SHP77 treated with DMSO at 0.1 percent for 48 hours (cell line): ENCODE results near the gene HSPA1L.
"Not testable (repeated sequence)": the region's sequence is repeated elsewhere in the genome, so short reads cannot be mapped to it uniquely, and the experiment has no call there.

Experiments used
- DNase-seq: peaks from one replicate; lab custom pipeline; 2025; lab: John Stamatoyannopoulos, UW

Gene HSPA1L

DNA sequence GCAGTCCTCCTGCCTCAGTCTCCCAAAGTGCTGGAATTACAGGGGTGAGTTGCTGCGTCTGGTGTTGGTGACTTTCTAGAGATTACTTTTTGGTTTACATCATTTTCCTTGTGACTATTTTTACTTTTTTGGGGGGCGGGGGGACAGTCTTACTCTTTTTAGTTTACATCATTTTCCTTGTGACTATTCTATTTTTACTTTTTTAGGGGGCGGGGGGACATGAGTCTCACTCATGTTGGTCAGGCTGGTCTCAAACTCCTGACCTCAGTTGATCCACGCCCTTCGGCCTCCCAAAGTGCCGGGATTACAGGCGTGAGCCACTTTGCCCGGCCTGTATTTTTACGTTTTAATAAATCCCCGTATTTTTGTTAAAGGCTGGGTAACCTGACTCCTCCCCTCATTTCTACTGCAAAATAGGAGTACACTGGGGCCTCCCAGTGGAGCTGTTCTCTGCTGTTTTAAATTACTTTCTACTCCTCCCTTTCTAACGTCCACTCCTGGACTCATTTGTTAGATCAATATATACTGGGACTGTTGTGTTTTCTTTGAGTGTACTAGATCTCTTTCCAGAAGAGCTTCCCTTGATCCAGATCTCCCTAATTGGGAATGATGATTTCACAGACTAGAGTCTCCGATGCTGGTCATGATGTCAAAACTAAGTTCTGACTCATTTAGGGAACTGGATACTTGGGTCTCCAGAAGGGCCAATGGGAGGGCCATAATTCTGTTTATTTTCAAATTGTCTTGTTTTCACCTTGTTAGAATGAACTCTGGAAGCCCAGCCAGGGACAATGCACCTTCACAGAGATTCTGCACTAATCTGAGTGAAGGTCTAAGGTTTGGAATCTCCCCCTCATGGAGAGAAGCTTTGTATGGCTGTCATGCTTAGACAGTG, 21.6 kb upstream of the HSPA1L start:
- DNase-seq: no peak

DNA sequence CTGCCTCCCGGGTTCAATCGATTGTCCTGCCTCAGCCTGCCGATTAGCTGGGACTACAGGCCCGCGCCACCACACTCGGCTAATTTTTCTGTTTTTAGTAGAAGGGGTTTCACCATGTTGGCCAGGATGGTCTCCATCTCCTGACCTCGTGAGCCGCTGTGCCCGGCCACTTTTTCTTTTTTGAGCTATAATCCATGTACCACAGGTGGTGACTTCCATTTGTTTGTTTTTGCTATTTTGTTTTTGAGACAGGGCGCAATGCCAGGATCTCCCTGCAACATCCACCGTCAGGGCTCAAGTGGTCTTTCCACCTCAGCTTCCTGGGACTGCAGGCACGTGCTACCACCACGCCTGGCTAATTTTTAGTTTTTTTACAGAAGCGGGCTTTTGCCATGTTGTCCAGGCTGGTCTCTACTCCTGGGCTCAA, 21.0 kb upstream of the HSPA1L start:
- DNase-seq: no peak

DNA sequence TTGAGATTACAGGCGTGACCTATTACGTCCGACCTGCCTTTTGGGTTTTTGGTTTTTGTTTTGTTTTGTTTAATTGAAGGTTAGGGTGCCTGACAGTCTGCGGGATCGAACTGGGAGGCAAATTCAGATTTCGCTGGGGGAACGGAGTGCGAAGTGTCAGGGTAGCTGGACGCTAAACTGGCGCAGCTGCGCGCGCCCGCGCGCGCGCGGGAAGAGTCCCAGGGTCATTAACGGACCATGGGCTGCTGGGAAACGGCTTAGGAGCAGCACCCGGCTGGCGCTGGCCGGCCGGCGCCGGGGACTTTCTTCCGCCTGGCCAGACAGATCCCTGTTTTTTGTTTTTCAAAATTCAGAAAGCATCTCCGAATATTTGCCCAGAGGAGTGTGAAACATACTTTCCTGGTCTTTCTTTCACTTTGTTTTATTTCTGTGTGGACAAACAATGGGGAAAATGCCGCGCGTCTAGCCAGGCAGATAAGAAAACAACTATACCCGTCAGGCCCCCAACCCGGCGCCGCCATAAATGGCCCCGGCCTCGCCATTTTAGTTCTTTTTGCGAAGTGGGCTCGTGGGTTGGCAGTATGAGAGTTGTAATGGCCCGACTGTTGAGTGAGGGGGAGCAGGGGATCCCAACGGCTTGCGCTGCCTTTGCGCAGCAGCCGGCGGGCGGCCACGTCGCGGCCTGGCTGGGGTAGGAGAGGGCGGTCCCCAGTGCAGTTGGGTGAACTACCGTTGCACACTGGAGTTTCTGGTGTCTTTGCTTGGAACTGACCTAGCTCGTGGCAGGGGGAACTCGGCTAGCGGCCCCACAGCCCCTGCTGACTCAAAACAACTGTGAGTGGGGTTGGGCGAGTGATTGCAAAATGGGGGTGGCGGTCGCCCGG, 19.5 kb upstream of the HSPA1L start:
- peak; percentile 84 for DNase-seq

DNA sequence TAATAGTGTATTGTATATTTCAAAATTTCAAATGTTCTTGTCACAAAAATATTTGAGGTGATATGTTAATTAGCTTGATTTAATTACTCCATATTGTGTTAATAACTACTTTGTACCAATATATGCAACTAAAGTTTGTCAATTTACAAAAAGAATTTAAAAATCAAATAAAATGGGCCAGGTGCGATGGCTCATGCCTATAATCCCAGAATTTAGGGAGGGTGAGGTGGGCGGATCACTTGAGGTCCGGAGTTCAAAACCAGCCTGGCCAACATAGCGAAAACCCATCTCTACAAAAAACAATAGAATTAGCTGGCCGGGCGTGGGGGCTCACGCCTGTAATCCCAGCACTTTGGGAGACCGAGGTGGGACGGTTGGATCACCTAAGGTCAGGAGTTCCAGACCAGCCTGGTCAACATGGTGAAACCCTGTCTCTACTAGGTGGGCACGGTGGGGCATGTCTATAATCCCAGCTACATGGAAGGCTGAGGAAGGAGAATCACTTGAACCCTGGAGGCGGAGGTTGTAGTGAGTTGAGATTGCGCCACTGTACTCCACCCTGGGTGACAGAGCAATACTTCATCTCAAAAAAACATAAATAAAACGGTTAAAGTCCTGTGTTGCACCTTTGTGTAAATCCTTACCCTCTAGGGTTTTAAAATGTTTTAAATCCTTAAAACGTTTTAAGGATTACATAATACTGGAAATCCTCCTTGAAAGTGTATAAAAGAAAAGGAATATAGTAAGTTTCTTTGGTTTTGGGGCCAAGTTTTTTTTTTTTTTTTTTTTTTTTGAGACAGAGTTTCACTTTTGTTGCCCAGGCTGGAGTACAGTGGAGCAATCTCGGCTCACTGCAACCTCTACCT, 16.5 kb upstream of the HSPA1L start:
- no peak for DNase-seq

DNA sequence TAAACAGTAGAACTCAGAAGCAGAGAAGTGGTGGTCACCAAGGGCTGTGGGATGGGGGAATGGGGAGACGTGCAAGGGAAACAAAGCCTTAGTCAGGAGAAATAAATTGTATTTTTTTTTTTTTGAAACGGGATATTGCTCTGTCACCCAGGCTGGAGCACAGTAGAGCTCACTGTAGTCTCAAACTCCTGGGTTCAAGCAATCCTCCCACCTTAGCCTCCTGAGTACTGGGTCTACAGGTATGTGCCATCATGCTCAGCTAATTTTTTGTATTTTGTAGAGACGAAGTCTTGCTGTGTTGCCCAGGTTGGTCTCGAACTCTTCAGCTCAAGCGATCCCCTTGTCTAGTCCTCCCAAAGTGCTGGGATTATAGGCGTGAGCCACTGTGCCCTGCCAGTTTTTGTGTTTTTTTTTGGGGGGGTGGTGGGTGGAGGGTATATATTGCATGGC, 15.8 kb upstream of the HSPA1L start:
- no peak for DNase-seq

DNA sequence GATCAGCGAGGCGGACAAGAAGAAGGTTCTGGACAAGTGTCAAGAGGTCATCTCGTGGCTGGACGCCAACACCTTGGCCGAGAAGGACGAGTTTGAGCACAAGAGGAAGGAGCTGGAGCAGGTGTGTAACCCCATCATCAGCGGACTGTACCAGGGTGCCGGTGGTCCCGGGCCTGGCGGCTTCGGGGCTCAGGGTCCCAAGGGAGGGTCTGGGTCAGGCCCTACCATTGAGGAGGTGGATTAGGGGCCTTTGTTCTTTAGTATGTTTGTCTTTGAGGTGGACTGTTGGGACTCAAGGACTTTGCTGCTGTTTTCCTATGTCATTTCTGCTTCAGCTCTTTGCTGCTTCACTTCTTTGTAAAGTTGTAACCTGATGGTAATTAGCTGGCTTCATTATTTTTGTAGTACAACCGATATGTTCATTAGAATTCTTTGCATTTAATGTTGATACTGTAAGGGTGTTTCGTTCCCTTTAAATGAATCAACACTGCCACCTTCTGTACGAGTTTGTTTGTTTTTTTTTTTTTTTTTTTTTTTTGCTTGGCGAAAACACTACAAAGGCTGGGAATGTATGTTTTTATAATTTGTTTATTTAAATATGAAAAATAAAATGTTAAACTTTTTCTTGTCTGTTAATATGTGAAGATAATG, 14.7 kb upstream of the HSPA1L start:
- DNase-seq: no peak

DNA sequence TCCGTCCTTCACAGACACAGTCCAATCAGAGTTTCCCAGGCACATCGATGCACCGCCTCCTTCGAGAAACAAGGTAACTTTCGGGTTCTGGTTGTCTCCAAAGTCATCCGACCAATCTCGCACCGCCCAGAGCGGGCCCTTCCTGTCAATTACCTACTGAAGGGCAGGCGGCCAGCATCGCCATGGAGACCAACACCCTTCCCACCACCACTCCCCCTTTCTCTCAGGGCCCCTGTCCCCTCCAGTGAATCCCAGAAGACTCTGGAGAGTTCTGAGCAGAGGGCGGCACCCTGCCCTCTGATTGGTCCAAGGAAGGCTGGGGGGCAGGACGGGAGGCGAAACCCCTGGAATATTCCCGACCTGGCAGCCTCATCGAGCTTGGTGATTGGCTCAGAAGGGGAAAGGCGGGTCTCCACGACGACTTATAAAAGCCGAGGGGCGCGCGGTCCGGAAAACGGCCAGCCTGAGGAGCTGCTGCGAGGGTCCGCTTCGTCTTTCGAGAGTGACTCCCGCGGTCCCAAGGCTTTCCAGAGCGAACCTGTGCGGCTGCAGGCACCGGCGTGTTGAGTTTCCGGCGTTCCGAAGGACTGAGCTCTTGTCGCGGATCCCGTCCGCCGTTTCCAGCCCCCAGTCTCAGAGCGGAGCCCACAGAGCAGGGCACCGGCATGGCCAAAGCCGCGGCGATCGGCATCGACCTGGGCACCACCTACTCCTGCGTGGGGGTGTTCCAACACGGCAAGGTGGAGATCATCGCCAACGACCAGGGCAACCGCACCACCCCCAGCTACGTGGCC, 12.4 kb upstream of the HSPA1L start, which contains the start of gene HSPA1B:
TSS of gene HSPA1B (plus strand) at position 453 of the 794 bp plus-strand sequence. CDS start at position 666, 213 bp downstream.
- DNase-seq: peak; percentile 98

DNA sequence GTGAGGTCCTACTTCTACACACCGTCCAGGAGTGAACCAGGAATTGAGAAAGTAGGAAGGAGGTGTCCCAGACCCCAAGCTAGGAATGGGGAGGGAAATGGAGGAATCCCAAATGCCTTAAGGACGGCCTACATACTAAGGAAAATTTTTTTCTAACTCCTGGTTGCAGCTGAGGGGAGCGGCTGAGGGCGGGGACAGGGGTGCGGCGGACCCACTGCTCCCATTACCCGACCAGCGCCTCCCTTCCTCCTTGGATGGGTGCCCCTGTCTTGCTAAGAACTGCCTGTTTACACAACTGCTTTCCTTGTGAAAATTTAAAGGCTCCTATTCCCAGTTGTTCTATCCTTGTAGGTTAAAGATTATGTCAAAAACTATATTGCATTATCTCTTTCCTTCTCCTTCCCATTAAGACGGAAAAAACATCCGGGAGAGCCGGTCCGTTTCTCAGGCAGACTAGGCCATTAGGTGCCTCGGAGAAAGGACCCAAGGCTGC, 11.8 kb upstream of the HSPA1L start:
- no peak for DNase-seq

DNA sequence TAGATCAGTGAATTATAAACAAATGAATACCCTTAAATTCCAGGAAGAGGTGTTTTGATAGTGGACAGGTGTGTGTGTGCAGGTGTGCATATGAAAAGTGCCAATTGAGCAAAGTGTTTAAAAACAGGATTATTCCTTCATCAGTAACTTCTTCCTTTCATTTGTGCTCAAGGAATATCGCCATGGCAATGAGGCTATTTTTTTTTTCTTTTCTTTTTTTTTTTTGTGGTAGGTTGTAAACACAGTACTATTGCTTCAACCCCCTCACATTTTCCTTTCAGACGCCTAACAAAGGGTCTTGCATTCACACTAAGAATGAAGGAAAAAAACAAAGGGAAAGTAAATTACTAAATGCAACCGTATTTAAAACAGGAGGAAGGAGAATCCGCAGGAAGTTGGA, 10.5 kb upstream of the HSPA1L start:
- no peak for DNase-seq

DNA sequence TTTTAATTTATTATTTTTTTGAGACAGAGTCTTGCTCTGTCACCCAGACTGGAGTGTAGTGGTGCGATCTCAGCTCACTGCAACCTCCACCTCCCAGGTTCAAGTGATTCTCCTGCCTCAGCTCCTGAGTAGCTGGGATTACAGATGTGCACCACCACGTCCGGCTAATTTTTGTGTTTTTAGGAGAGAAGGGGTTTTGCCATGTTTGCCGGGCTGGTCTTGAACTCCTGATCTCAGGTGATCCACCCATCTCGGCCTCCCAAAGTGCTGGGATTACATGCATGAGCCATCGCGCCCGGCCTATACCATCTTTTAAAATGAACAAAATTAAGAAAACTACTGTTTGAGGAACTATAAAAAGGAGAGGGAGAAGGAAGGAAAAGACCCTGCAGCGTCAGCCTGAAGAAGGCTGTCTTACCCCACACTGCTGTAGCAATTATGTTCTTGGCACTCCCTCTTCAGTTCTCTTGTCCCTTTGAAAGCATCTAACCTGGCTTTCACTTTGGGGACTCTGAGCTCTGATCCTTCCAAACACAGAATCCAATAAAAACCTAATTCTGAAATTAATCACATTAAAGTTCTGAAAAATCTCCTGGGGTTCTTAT, 8.6 kb upstream of the HSPA1L start:
- not testable (repeated sequence) for DNase-seq

DNA sequence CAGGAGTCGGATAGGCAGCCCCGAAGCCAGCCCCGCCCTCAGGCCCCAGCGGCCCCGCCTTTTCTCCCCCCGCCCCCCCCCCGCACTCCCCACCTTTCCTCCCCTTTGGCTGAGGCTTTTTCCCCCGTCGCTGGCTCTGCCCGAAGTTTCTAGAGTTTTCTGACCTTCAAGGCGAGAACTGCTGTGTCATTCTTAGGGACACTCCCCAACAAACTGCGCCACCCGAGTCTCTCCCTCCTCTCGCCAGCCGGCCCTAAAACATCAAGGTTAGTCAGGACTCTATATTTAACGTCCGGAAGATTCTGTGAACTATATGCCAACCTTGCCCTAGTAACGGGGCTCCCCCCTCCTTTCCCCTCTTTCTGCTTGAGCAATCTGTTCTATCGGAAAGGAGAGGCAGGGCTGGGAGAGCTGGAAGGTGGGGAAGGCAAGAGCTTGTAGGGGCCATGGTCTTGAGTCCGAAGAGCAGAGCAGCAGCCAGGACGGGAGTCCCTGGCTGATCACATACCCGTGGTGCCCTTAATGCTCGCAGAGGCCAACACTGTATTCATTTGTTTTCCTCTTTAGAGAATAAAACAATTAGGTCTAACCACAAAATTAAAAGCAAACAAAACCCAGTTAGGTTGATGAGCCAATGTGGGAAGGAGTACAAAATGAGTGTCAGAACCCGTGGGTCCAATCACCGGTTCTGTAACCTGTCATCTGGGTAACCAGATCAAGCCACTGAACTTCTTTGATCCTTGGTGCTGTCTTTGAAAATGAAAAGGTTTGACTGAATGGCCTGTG, 7.1 kb upstream of the HSPA1L start:
- DNase-seq: peak; percentile 43

DNA sequence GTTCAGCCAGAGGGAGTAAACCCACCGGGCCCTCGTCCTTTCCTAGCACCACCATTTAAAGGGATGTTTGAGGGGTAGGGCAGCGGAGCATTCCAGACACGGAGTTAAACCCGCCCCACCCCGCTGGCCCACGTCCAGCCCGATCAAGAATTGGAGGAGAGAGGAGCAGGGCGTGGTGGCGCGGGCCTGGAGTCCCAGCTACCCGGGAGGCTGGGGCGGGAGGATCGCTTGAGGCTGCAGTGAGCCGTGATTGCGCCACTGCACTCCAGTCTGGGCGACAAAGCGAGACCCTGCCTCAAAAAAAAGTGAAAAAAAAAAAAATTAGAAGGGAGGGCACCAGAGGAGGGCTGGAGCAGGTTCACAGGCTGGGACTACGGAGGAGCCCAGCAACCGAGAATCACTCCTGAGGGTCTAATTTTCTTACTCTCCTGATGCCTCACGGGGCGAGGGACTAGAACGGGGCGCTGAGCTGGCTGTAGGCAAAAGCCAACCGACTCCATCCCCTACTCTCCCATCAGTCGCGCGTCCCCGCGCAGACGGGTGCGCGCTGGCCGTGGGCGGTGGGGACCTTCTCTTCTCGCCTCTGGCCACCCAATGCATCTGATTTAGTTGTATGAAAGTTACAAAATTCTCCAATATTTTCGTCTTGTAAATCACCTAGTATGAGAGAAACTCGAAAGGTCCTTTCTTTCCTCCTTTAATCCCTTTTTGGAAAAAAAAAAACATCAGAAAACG, 6.4 kb upstream of the HSPA1L start:
- peak; percentile 43 for DNase-seq

DNA sequence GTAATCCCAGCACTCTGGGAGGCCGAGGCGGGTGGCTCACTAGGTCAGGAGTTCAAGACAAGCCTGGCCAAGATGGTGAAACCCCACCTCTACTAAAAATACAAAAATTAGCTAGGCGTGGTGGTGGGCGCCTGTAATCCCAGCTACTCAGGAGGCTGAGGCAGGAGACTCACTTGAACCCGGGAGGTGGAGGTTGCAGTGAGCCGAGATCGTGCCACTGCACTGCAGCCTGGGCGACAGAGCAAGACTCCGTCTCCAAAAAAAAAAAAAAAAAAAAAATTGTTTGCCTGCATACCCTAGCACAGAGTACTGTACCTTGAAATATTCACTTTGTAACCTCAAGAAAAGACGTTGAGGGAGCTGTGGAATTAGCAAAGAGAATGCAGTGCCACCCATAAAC, 5.3 kb upstream of the HSPA1L start:
- not testable (repeated sequence) for DNase-seq

DNA sequence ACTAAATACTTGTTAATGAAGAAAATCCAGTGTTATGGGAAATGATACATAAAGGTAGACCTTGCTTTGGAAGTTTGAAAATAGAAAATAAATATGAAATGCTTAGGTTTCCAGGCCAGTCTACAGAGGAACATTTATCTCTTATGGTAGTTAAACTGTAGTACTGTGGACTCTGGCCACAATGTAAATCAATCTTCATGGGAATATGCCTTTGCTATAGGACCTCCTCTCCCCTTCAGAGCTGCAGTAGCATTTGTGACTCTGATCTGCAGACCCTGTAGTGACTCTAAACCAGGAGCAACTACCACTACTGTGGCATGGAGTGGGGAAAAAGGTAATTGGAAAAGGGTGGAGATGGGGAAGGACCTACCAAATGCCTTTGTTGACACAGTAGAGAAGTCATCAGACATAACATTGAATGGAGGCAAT, 4.8 kb upstream of the HSPA1L start:
- no peak for DNase-seq

DNA sequence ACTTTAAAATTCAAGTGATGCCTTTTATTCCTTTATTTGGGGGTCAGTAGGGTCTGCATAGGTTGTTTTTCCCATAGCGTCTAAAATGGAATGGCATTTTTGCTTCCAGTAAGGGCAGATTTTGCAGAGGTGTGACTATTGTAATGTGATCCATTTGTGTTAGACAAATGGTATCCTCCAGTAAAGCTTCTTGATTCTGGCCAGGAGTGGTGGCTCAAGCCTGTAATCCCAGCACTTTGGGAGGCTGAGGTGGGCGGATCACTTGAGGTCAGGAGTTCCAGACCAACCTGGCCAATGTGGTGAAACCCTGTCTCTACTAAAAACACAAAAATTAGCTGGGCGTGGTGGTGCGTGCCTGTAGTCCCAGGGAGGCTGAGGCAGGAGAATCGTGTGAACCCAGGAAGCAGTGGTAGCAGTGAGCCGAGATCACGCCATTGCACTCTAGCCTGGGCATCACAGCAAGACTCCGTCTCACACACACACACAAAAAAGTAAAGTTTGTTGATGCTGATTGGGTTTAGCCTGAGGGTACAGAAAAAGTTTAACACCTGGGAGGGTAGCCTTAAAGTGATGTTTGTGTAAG, 2.9 kb upstream of the HSPA1L start:
- not testable (repeated sequence) for DNase-seq

DNA sequence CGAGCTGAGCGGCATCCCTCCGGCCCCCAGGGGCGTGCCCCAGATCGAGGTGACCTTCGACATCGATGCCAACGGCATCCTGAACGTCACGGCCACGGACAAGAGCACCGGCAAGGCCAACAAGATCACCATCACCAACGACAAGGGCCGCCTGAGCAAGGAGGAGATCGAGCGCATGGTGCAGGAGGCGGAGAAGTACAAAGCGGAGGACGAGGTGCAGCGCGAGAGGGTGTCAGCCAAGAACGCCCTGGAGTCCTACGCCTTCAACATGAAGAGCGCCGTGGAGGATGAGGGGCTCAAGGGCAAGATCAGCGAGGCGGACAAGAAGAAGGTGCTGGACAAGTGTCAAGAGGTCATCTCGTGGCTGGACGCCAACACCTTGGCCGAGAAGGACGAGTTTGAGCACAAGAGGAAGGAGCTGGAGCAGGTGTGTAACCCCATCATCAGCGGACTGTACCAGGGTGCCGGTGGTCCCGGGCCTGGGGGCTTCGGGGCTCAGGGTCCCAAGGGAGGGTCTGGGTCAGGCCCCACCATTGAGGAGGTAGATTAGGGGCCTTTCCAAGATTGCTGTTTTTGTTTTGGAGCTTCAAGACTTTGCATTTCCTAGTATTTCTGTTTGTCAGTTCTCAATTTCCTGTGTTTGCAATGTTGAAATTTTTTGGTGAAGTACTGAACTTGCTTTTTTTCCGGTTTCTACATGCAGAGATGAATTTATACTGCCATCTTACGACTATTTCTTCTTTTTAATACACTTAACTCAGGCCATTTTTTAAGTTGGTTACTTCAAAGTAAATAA, 2.2 kb upstream of the HSPA1L start:
- not testable (repeated sequence) for DNase-seq

DNA sequence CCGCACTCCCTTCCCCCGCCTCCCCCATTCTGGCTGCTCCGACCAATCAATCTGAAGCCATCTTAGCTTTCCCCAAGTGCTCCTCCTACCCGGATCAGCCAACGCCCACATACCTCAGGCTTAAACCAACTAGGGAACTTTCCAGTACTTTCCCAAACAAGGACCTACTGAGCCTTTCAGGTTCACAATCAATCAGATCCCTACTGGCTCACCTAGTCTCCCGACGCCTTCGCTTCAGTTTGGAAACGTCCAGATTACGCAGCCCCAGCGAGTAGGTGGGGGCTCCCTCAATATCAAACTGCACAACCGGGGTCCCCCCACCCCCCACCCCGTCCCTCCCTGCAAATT, 432 bp downstream of the HSPA1L start:
- DNase-seq: peak; percentile 89
